NCI-H2227 treated with DMSO at 0.1 percent for 48 hours (cell line): ENCODE measurements around the gene ARSG.
"Not testable (repeated sequence)": the region's sequence is repeated elsewhere in the genome, so short reads cannot be mapped to it uniquely, and the experiment has no call there.

ENCODE experiments used
- DNase-seq: peaks from one replicate; lab custom pipeline; 2025; lab: John Stamatoyannopoulos, UW

ARSG gene

DNA sequence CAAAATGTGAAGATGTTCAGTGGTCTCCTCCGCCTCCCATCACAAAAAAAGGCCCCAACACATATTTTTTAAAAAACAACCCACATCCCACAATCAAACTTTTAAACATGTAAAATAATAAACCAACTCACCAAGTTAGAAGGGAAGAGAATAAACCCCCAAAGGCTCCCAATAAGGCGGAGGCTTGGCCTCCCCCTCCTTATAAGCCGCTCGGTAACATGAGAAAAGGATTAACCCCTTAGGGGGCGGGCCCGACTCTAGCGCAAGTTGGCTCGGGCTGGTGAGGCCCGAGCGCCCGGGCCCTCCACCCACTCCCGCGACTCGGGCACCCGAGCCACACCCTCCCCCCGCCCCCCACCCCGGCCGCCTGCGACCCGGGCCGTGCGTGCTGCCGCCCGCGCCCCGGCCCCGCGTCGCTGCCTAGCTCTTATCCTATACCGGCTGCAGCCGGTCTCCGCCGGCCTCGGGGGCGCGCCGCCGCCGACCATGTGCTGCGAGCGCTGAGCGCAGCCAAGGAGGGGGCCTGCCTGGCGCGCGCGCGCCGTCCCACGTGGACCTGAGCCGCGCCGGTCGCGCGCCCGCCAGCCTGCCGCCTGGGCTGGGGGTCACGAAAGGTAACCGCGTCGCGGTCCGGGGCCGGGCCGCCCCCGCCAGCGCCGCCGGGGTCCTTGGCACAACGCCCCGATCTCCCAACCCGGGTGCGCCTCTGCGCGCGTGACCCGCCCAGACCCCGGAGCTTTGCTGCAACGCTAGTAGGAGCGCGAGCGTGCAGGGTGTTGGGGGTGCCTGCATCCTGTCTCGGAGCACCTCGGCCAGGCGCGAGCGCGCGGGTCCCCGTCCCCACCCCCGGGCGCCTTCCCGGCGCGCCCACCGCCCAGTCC, at the start of gene ARSG, which contains the start of gene SLC16A6:
Gene ARSG, plus strand, starts transcription at position 541 of the 881 bp plus-strand sequence. CDS start 15,999 bp downstream, outside the sequence.
Gene SLC16A6, minus strand, starts transcription at position 173 of the 881 bp plus-strand sequence. CDS start 12,807 bp downstream, outside the sequence.
- peak; percentile 47 for DNase-seq

DNA sequence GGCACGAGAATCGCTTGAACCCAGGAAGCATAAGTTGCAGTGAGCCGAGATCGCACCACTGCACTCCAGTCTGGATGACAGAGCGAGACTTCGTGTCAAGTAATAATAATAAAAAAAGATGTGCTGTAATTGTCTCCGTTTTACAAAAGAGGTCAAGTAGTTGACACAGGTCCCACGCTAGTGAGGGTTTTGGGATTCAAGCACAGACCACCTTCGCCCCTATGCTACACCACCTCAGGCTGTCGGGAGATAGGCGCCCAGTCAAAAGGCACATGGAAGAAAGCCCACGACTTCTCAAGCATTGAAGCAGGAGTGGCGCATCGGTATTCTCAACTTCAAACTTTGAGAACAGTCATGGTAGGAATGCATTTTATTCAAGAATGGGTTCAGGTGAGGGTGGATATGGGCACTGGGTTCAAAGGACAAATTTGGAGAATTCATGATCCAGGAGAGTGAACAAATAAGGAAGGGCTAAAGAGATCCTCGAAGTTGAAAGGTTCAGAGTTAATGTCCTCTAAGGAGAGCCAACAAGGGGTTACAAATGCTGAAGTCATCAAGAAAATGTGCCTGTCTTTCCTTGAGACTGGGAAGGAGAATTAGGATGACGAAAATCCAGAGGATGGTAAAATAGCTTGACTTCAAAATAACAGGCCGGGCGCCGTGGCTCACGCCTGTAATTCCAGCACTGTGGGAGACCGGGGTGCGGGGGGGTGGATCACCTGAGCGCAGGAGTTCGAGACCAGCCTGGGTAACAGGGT, 44.8 kb upstream of the ARSG start:
- no peak for DNase-seq

DNA sequence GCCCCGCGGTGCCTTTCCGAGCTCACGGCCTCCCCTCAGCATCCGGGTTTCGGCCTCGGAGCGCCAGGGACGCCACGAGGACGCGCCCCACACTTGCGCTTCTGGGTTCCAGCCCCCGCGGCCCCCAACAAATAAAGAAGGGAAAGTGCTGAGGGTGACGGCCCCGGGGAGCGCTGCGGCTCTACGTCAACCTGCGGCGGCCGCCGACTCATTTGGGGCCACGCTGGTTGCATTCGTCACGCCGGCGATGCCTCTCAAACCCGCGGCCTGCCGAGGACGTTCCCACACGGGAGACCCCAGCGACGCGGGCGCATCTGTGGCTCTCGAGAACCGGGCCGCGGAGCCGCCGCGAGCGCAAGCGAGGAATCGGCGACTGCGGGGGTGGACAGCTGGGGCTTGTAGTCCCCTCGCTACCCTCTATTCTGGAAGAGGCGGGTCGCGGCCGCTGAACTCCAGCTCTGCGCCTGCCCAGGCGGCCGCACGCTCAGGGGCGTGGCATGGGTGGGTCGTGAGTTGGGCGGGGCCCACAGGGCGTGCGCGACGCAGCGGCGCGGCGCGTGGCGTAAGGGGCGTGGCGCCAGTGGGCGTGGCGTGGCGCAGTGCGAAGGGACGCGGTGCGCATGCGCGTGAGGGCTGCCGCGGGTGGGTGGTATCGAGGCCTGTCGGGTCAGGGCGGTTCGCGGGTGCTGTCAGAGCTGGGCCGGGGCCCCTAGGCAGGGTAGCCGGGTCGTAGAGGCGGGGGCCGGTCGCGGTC, 43.7 kb upstream of the ARSG start, which contains the start of gene AMZ2:
Gene AMZ2, plus strand, starts transcription at position 599 of the 754 bp plus-strand sequence. CDS start 2,145 bp downstream, outside the sequence.
- DNase-seq: peak; percentile 86

DNA sequence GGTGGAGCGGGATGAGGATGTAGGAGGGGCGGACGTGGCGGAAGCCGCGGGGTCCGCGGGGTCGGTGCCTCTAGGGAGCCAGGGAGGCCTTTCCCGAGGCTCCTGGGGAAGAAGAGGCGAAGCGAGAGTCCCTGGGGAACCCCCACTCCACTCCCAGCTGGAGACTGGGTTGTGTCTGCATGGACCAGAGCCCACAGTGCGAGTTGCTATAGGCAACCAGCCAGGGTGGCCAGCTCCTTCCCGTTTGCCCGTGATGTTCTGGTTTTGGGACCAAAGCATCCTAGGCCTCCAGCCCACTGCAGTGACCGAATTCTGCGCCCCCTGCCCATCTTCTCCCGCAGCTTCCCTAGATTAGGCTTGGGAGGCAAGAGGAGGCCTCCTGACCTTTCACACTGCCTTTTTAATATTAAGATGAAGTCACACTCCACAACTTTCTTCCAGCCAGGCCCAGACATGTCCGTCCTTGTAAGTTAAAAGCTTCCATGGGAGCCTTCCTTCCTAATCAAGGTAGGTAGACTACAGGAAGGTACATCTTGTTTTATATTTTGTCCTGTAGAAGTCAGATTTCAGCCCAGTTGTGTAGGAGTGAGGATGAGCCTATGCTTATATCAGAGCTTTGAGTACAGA, 43.0 kb upstream of the ARSG start:
- peak; percentile 43 for DNase-seq

DNA sequence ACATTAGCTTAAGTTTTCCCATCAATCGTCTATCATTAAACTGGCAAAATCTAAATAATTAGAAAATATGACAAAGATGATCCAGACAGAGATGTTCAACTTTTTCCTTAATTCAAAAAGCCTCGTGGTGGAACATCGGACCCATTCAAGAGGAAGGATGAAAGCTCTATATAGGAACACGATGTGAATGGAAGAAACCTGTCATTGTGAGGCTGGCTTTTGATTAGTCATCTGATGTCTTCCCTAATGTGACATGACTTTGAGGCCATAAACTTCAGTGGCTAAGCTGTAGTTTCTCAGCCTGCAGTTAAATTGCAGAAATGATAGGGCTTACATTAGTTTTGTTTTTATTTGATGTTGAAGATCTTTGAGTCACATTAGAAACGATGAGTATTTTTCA, 42.4 kb upstream of the ARSG start:
- DNase-seq: no peak

DNA sequence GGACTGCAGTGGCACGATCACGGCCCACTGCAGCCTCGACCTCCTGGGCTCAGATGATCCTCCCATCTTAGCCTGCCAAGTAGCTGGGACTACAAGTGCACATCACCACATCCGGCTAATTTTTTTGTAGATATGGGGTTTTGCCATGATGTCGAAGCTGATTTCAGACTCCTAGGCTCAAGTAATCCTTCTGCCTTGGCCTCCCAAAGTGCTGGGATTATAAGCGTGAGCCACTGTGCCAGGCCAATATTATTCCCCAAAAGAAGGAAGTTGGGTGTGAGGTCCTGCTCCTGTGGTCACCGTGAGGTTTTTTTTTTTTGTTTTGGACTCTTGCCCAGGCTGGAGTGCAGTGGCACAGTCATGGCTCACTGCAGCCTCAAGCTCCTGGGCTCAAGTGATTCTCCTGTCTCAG, 41.9 kb upstream of the ARSG start:
- no peak for DNase-seq

DNA sequence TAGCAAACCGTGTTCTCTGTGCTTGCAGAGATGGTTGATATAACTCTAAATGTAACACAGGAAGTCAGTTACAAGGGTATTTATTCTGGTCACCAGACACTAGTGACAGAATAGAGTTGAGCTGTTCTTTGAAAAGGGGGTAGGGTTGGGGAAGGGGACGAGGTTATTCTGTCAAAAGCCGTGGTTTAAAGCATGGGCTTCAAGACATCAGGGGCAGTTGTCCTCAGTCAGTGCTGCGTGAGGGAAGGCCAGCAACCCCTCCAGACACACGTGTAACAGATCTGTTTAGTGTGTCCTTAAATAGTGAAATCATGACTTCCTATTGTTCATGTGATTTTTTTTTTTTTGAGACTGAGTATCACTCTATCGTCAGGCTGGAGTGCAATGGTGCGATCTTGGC, 37.9 kb upstream of the ARSG start:
- not testable (repeated sequence) for DNase-seq

DNA sequence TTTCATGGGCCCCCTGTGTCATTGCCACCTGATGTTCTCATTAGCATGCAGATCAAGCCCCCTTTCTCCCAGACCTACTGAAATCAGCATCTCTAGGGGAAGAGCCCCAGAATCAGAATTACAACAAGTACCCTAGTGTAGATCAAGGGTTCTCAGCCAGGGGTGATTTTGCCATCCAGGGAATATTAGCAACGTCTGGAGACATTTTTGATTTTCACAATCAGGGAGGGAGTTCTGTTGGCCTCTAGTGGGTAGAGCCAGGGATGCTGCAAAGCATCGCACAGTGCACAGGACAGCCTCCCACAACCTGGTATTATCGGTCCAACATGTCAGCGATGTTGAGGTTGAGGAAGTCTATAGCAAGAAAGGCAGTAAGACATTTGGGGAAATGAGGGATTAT, 36.1 kb upstream of the ARSG start:
- no peak for DNase-seq

DNA sequence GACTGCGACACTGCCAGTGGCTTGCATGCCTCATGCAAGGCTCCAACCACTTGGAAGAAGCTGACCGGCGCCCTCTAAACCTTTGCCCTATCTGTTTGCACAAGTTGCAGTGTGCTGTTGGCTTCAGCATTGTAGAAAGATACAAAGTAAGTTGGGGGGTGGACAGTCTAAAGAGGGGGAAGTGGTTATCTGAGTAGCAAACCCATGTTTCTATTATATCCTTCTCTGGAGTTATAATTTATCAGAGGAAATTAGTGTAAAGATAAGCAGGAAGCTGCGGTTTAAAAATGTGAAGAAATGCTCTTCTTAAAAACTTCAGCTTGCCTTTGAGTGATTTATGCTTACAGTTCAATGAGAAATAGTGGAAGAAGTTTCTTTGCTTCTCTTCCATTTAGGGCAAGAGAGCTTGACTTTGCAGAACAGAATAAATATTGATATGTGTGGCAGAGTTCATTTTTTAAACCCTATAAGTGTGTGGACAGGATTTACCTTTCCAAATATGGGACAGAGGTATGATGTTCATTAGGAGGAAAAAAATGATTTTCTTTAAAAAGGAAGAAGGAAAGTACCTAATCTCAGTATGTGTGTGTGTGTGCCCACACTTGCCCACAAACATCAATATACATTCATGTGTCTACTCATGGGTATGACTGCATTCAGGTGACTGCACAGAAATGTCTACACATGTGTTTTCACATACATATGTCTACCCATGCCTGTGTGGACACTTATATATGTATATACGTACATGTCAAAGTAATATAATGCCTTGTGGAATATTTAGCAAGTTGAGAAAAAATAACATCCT, 35.4 kb upstream of the ARSG start:
- DNase-seq: no peak

DNA sequence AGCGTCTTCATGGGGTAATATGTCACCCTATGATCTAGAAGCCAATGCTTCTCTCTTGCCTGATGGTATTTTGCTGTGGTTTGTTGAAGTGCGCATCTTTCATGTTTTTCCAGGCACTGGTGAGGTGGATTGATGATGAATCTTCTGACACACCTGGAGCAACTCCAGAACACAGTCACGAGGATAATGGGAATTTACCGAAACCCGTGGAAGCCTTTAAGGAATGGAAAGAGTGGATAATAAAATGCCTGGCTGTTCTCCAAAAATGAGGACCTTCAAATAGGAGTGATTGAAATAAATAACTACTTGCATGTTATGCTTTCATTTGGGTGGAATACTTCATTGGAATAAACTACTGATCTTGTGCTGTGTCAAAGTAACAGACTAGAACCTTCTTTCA, 34.6 kb upstream of the ARSG start:
- DNase-seq: not testable (repeated sequence)

DNA sequence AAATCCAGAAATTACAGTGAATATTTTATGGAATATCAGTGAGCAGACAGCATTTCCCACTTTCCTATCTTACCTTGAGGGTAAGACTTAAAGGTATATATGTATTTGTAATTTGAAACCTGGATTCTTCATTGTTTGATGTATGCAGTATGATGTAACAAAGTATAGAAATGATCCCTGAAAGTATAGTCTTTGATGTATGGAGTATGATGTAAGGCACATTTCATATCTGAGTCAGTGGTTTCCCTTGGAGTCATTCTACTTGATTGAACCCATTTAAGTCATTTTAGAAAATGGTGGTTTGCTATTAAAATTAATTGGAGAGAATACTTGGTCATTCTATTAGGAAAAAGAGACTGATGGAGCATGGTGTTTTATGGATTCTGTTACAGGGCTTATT, 33.4 kb upstream of the ARSG start:
- DNase-seq: no peak

DNA sequence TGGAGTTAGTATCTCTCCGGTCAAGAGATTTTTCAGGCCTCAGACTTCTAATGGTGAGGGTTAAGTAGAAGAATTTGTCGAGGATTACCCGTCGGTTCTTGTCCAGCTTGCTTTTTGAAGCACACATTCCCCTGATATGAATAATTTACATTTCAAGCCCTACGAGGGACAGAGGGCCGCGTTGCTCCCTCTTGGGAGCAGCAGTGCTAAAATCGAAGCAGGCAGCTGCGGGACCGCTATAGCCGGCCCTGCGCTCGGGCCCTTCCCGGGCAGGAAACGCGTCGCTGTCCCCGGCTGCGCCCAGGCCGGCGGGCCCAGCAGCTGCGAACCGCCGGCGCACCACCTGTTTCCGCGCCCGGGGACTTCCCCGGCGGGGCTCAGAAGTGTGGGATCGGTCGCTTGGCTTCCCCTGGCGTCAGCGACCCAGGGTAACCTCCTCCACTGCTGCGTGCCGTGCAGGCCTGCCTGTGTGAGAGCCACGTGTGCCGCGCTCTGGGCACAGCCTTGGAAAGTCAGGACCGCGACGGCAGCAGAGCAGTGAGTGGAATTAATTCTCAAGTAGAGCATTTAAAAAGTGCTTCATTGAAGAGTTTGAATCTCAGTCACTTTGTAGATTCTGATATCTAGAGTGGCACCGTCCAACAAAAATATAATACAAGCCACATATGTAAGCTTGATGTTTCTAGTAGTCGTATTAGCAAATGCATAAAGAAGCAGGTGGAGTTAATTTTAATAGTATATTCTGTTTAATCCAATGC, 32.2 kb upstream of the ARSG start:
- not testable (repeated sequence) for DNase-seq

DNA sequence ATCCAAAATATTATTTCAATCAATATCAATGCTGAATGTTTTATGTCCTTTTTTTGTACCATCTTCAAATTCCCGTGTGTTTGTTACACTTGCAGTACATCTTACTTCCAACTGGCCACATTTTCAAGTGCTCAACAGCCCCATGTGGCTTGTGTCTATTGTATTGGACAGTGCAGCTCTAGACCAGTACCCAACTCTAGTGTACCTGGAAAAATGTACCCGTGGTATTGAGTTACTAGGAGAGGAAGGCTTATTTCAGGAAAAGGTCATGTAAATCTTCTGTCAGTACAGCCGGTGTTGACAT, 31.7 kb upstream of the ARSG start:
- not testable (repeated sequence) for DNase-seq

DNA sequence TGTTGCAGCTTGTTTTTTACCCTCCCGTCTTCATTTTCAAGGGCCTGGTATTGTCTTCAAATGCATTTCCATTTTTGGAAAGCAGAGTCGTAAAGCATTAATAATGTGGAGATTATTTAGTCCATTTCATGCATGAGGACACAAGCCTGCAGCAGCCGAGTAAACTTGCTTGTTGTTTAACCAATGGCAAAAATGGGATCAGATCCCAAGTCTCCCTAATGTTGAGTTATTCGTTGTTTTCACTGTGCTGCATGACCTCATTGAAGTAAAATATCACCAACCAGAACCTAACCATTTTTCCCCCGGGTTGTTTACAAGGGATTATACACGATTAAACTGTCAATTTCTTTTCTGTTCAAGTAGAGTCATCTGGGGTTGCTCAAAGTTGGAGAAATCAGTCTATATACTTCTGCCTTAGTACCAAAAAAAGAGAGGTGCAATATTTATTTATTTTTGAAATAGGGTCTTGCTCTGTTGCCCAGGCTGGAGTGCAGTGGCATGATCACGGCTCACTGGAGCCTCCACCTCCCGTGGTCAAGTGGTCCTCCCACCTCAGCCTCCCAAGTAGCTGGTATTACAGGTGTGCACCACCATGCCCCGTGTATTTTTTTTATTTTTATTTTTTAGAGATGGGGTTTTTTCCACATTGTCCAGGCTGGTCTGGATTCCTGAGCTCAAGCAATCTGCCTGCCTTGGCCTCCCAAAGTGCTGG, 31.1 kb upstream of the ARSG start:
- no peak for DNase-seq

DNA sequence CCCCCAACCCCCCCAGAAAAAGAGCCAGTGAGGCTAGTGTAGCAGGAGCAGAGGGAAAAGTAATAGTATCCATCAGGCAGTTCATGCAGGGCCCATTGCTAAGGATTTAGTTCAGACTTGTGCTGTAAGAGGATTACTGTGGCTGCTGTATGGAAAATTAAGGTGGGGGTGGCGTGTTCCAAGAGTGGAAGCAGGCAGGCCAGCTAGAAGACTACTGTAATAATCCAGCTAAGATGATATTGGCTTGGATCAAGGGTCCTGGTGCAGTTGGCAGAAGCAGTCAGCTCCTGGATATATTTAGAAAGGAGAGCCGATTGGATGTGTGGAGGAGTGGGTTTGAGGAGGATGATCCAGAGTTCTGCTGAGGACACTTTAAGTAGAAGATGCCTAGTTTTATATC, 28.8 kb upstream of the ARSG start:
- DNase-seq: not testable (repeated sequence)

DNA sequence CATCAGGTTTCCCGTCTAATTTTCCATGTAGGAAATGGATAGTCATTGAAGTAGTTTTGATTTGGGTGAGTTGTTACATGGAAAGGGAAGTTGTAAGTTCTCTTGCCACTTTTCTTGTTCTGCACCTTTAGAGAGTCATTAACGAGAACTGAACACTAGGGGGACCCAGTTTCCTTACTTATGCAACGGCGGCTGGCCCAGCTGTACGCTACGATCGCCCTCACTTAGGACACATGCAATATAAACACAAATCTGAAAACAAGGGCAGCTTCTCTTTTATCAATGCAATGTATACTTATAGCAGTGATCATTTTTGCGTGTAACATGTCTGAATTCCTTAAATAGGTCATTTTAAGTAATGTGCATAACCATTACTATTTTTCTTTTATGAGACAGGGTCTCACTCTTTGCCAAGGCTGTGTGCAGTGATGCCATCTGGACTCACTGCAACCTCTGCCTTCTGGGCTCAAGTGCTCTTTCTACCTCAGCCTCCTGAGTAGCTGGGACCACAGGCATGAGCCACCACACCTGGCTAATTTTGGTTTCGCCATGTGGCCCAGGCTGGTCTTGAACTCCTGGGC, 28.1 kb upstream of the ARSG start:
- DNase-seq: not testable (repeated sequence)

DNA sequence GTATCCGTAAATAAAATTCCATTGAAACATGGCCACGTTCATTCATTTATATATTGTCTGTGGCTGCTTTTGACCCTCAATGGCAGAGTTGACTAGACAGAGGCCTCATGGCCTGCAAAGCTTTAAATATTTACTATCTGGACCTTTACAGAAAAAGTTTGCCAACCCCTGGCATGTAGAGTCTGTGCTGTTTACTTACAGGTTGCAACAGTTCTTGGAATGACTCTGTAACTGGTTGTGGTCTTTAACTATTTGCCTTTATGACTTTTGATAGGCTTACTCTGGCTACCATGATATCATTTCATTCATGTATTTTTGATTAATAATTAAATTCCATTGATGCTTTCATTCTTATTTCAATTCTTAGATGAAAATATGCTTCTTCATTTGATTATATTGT, 25.5 kb upstream of the ARSG start:
- DNase-seq: not testable (repeated sequence)

DNA sequence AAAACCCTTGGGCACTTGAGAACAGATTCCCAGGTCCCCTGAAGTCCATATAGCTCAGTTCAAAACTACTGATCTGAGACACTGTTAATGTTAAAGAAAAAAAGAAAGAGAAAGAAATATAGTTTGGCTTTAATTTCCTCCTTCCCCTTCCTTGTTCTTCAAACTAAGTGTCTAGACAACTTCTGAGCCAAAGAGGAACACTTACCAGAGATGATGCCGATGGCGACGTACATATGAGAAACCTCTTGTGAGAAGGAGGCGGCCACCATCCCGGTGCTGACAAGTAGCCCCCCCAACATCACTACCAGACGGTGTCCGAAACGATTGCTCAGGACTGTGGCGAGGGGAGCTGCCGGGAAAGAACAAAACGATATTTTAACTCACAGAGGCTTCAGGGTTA, 17.6 kb upstream of the ARSG start:
- DNase-seq: no peak

DNA sequence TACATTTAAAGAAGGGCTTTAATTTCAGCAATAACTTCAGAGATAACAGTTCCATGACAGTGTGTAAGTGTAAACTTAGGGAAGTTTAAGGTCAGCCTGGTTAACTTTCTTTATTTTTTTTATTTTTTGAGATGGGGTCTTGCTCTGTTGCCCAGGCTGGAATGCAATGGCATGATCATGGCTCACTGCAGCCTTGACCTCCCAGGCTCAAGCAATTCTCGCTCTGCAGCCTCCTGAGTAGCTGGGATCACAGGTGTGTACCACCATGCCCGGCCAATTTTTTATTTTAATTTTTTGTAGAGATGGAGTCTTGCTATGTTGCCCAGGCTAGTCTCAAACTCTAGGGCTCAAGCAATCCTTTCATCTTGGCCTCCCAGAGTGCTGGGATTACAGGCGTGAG, 15.0 kb upstream of the ARSG start:
- DNase-seq: not testable (repeated sequence)
